ENCODE measurements around the gene OSBPL5.

DNA sequence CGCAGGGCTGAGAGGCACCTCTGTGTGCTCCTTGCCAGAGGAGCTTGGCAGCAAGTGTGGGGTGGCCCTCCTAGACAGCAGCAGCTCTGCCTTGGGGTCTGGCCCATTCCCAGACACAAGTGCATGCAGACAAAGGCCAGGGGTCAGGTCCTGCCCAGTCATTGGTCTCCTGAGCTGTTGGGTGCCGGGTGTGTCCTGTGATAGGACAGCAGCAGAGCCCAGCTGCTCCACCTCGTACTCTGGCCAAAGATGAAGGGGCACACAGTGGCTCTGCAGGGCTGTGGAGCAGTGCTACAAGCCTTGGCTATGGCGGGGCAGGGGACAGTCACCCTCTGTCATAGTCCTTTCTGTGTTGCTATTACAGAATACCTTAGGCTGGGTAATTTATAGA lies 17.3 kb upstream of the OSBPL5 start:
- TF ChIP-seq, protein P1, sequence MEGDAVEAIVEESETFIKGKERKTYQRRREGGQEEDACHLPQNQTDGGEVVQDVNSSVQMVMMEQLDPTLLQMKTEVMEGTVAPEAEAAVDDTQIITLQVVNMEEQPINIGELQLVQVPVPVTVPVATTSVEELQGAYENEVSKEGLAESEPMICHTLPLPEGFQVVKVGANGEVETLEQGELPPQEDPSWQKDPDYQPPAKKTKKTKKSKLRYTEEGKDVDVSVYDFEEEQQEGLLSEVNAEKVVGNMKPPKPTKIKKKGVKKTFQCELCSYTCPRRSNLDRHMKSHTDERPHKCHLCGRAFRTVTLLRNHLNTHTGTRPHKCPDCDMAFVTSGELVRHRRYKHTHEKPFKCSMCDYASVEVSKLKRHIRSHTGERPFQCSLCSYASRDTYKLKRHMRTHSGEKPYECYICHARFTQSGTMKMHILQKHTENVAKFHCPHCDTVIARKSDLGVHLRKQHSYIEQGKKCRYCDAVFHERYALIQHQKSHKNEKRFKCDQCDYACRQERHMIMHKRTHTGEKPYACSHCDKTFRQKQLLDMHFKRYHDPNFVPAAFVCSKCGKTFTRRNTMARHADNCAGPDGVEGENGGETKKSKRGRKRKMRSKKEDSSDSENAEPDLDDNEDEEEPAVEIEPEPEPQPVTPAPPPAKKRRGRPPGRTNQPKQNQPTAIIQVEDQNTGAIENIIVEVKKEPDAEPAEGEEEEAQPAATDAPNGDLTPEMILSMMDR (IDR thresholded peaks at IDR 0.05) = no peak
- TF ChIP-seq EZH2 (IDR thresholded peaks at IDR 0.05) (no peak), EZH2phosphoT487 (IDR thresholded peaks at IDR 0.05) (no peak)
